ENCODE data around the gene ERFL.

ERFL gene

GRCh38 chr19:41912899-41913537 is 15.2 kb downstream of the ERFL start:
- no peak for DNase-seq

GRCh38 chr19:41911889-41912731 is 16.1 kb downstream of the ERFL start:
- no peak for DNase-seq

GRCh38 chr19:41910992-41911888 is 17.0 kb downstream of the ERFL start:
- no peak for DNase-seq

- no peak for DNase-seq
These were observed 17.8 kb downstream of the ERFL start for GRCh38 chr19:41910240-41910991.

GRCh38 chr19:41909706-41910105 is 18.5 kb downstream of the ERFL start:
- DNase-seq = no peak

GRCh38 chr19:41908724-41909464 is 19.4 kb downstream of the ERFL start:
- DNase-seq = no peak

- no peak for DNase-seq
These were observed 20.1 kb downstream of the ERFL start for GRCh38 chr19:41907994-41908615.

- DNase-seq = no peak
These were observed 21.2 kb downstream of the ERFL start for GRCh38 chr19:41906916-41907680.

GRCh38 chr19:41906271-41906670 is 22.0 kb downstream of the ERFL start:
- no peak for DNase-seq

GRCh38 chr19:41905273-41906002 is 22.8 kb downstream of the ERFL start:
- no peak for DNase-seq

- no peak for DNase-seq
These were observed 24.0 kb downstream of the ERFL start for GRCh38 chr19:41904118-41904870.

- no peak for DNase-seq
These were observed 24.9 kb downstream of the ERFL start for GRCh38 chr19:41903193-41903953.

GRCh38 chr19:41902594-41902993 is 25.7 kb downstream of the ERFL start:
- DNase-seq = no peak

- DNase-seq = no peak
These were observed 26.4 kb downstream of the ERFL start for GRCh38 chr19:41901707-41902360.

- DNase-seq = no peak
These were observed 30.0 kb downstream of the ERFL start for GRCh38 chr19:41898235-41898634.

- no peak for DNase-seq
These were observed 30.4 kb downstream of the ERFL start for GRCh38 chr19:41897820-41898219.

- no peak for DNase-seq
These were observed 31.1 kb downstream of the ERFL start for GRCh38 chr19:41897181-41897580.

- DNase-seq = no peak
These were observed 31.7 kb downstream of the ERFL start for GRCh38 chr19:41896581-41896942.
